Osteoblast (primary cell): ENCODE results near the gene FFAR1. TPM values are rescaled to one million over a fixed set of nuclear protein-coding genes. Genes with fewer than 3 reads are reported as not detected.
A peak's percentile ranks its signal among the peaks of the same experiment; 100 is the strongest.

Experiments
- DNase-seq: peaks from one replicate; pipeline ENCODE4 v3.0.0; 2011; ENCODE audit warnings: low spot score, mixed read lengths; ENCODE audit not compliant: insufficient read length; ENCODE audit errors: missing footprints
- H2AFZ ChIP-seq: 2 replicates; pipeline ENCODE4 v1.6.0; 2011; ENCODE audit warnings: mild to moderate bottlenecking, low read length
- H3K27ac ChIP-seq: 2 replicates; pipeline ENCODE4 v1.5.1; 2011; ENCODE audit warnings: mild to moderate bottlenecking, low read depth, low read length, moderate library complexity
- H3K27me3 ChIP-seq: 2 replicates; pipeline ENCODE4 v1.6.0; 2012; ENCODE audit warnings: mild to moderate bottlenecking, control low read depth, inconsistent platforms, low read length, moderate library complexity; ENCODE audit not compliant: insufficient read depth
- H3K36me3 ChIP-seq: 2 replicates; pipeline ENCODE4 v1.5.1; 2011; ENCODE audit warnings: mild to moderate bottlenecking, low read length, control low read depth, moderate library complexity; ENCODE audit not compliant: insufficient read depth
- H3K4me1 ChIP-seq: 2 replicates; pipeline ENCODE4 v1.5.1; 2011; ENCODE audit warnings: mild to moderate bottlenecking, low read length, control low read depth, moderate library complexity; ENCODE audit not compliant: insufficient read depth
- H3K4me2 ChIP-seq: 2 replicates; pipeline ENCODE4 v1.6.0; 2011; ENCODE audit warnings: mild to moderate bottlenecking, low read length; ENCODE audit not compliant: insufficient read depth
- H3K4me3 ChIP-seq: fragments of 200-600 bp; sonication (generic); 3 replicates; pipeline ENCODE4 v1.5.1; 2012; ENCODE audit warnings: mild to moderate bottlenecking, low read length, inconsistent platforms; ENCODE audit not compliant: insufficient read depth
- H3K79me2 ChIP-seq: 2 replicates; pipeline ENCODE4 v1.6.0; 2012; ENCODE audit warnings: mild to moderate bottlenecking, low read length, control low read depth, inconsistent platforms; ENCODE audit not compliant: insufficient read depth
- H3K9me3 ChIP-seq: 2 replicates; pipeline ENCODE4 v1.5.1; 2011; ENCODE audit warnings: low read depth, low read length, control low read depth
- H4K20me1 ChIP-seq: 2 replicates; pipeline ENCODE4 v1.6.0; 2012; ENCODE audit warnings: mild to moderate bottlenecking, low read length, control low read depth; ENCODE audit not compliant: insufficient read depth
- CTCF ChIP-seq: IDR thresholded peaks from 2 replicates; pipeline ENCODE4 v1.5.1; 2011; ENCODE audit warnings: mild to moderate bottlenecking, low read depth, low read length, moderate library complexity; ENCODE audit errors: extremely low read depth
- total RNA-seq: library from RNA; depleted of rRNA; stranded (reverse); fragments of >200 nt; gene quantifications from 2 replicates; pipeline ENCODE4 v1.2.3, GENCODE V29; 2012

Gene FFAR1
- total RNA-seq, 1 donor: not detected

GRCh38 chr19:35332817-35333216, 14.9 kb upstream of the FFAR1 start:
- no peaks in the 10 kb centered on the region for H3K36me3 ChIP-seq
- peak; percentile 27 for DNase-seq
- no peaks in the 10 kb centered on the region for H3K4me1 ChIP-seq
- no peaks in the 10 kb centered on the region for H3K79me2 ChIP-seq
- no peaks in the 10 kb centered on the region for H4K20me1 ChIP-seq
- H3K27me3 ChIP-seq: peaks cover 20% of the 10 kb centered on the region
- no peak overlapping the region for H3K4me3 ChIP-seq
- H3K4me2 ChIP-seq: no peak overlapping the region
- H2AFZ ChIP-seq: no peak overlapping the region
- no peaks in the 10 kb centered on the region for H3K9me3 ChIP-seq
- H3K27ac ChIP-seq: no peak overlapping the region
- TF ChIP-seq CTCF: no peak

DNA sequence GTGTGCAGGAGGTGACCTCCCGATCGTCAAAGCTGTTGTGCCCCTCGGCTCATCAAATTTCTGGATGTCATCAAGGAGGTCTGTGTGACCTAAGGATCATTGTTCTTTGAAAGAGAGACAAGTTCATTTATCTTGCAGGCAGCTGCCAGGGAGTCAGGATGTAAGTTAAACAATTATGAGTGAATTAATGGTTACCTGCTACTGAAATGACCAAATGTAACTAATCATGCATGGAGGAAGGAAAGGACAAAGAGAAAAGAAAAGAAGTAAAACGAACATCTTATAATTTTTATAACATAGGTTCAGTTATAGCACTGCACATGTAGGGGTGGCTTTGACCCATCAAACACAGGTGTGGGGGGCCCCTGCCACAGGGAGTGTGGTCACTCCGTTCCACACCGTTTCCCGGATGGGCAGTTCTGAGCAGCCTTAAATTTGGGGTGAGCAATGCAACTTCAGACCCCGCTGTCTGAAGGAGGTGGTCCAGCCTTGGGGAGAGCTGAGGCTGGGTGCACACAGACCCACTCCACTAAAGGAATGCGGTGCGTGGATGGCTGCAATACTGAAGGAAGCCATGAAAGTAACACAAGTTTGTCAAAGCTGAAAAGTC, 13.5 kb upstream of the FFAR1 start:
- Histone ChIP-seq H3K27ac (no peak overlapping the region), H3K79me2 (no peaks in the 10 kb centered on the region), H2AFZ (no peak overlapping the region), H3K4me1 (no peaks in the 10 kb centered on the region), H3K36me3 (no peaks in the 10 kb centered on the region), H3K27me3 (peaks cover 18% of the 10 kb centered on the region), H3K4me2 (no peak overlapping the region), H3K9me3 (no peaks in the 10 kb centered on the region), H4K20me1 (no peaks in the 10 kb centered on the region), H3K4me3 (no peak overlapping the region)
- no peak for DNase-seq
- TF ChIP-seq CTCF: no peak

DNA sequence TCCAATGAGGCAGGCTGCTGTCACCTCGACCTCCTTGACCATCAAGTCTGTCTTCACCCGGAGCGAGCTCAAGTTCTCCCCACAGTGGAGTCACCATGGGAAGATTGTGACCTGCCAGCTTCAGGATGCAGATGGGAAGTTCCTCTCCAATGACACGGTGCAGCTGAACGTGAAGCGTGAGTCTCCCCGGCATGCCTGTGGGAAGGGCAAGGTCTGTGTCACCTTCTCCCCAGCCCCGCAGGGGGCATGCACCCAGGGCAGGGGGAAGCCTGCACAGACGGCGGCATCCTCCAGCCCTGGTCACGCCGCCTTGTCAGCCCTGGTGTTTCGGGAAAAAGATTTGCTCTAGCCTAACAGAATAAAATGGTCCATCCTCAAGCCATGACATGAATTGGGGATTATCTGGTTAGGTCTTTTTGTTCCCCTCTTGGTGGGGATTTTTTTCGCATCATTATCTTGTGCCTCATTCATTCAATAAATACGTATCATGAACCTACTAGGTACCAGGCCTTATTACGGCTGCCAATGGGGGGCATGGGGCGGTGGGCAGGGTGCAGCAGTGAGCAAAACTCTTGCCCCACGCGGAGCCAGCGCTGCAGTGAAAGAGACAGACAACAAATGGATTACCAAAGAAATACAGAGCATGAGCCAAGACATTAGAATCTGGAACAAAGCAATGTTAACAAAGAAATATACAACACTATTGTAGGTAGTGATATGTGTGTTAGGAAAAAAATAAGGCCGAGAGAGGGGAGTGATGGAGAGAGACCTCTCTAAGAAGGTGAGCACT, 11.3 kb upstream of the FFAR1 start:
- Histone ChIP-seq H3K27ac (no peak overlapping the region), H3K4me3 (no peak overlapping the region), H3K36me3 (no peaks in the 10 kb centered on the region), H3K9me3 (no peaks in the 10 kb centered on the region), H3K79me2 (no peaks in the 10 kb centered on the region), H2AFZ (no peak overlapping the region), H3K27me3 (peaks cover 17% of the 10 kb centered on the region), H3K4me1 (no peaks in the 10 kb centered on the region), H4K20me1 (no peaks in the 10 kb centered on the region), H3K4me2 (no peak overlapping the region)
- peak; percentile 61 for DNase-seq
- no peak for TF ChIP-seq CTCF
